MCF 10A (cell line): ENCODE measurements around the gene STK17A. TPM values are rescaled to one million over a fixed set of nuclear protein-coding genes. Genes with fewer than 3 reads are reported as not detected.

Experiments used
- BruUV-seq: library from RNA; stranded (reverse); fragments of 400-500 nt; replicated peaks from 2 replicates; lab custom pipeline; 2021; lab: Mats Ljungman, UMichigan
- CTCF ChIA-PET: fragments of 300-600 bp; sonication (Branson Sonifier 250); formaldehyde crosslinking; extraction: SDS; loops from one replicate; lab custom pipeline; 2021; ENCODE audit warnings: antibody characterized with exemption, inconsistent platforms; lab: Yijun Ruan, JAX
- POLR2A ChIA-PET: fragments of 300-600, 350-650 bp; sonication (Branson Sonifier 250); formaldehyde crosslinking; extraction: SDS; loops from one replicate; lab custom pipeline; 2020; ENCODE audit warnings: antibody characterized with exemption, inconsistent platforms; lab: Yijun Ruan, JAX
- DNase-seq: peaks from one replicate; pipeline ENCODE4 v3.0.0-alpha.2; 2018; ENCODE audit not compliant: unreplicated experiment
- H3K27ac Mint-ChIP-seq: one replicate; pipeline ENCODE4 v1.8.0; 2022; ENCODE audit warnings: mild to moderate bottlenecking, low read depth, mixed read lengths; ENCODE audit not compliant: unreplicated experiment
- H3K27me3 Mint-ChIP-seq: one replicate; pipeline ENCODE4 v1.8.0; 2022; ENCODE audit warnings: mixed read lengths; ENCODE audit not compliant: insufficient read depth, unreplicated experiment
- H3K36me3 Mint-ChIP-seq: one replicate; pipeline ENCODE4 v1.8.0; 2022; ENCODE audit warnings: mild to moderate bottlenecking, moderate library complexity, mixed read lengths; ENCODE audit not compliant: insufficient read depth, unreplicated experiment
- H3K4me1 Mint-ChIP-seq: one replicate; pipeline ENCODE4 v1.8.0; 2022; ENCODE audit warnings: mixed read lengths; ENCODE audit not compliant: insufficient read depth, unreplicated experiment
- H3K4me3 Mint-ChIP-seq: one replicate; pipeline ENCODE4 v1.8.0; 2022; ENCODE audit warnings: mild to moderate bottlenecking, moderate library complexity, mixed read lengths; ENCODE audit not compliant: unreplicated experiment
- H3K9me3 Mint-ChIP-seq: one replicate; pipeline ENCODE4 v1.8.0; 2022; ENCODE audit warnings: mixed read lengths; ENCODE audit not compliant: unreplicated experiment
- intact Hi-C: fragments of 100-400 bp; cut with micrococcal nuclease; formaldehyde crosslinking; loops from 2 replicates; pipeline ENCODE4 v1.14.1; 2022
- total RNA-seq: library from RNA; stranded (reverse); gene quantifications from 2 replicates; pipeline ENCODE4 v1.2.3, GENCODE V29; 2022
- TF ChIP-seq, protein P1 (sequence below): fragments of 200-600 bp; IDR thresholded peaks from one replicate; pipeline ENCODE4 v1.8.0; 2022; ENCODE audit warnings: antibody characterized with exemption, mild to moderate bottlenecking; ENCODE audit not compliant: unreplicated experiment

Gene STK17A
- total RNA-seq, 1 experiment from 2014 or later, result 51.6 TPM

DNA sequence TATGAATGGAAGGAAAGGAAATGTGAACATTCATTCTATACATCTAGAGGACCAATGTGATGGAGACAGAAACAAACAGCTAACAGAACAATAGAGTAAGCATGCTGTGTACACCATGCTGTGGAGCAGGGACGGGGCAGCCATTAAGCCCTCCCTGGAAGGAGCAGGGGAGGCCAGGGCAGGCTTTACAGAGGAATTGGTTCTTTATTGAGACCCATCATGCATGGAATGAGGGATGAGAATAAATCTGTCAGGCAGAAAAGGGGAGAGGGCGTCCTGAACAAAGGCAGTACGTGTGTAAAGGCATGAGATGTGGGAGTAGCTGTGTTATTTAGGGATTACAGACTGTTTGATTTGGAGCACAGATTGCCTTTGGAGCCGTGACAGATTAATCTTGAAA, 35.2 kb downstream of the STK17A start:
- Mint-ChIP-seq H3K27ac (no peak overlapping the region), H3K27me3 (no peaks in the 10 kb centered on the region), H3K36me3 (peaks cover 8% of the 10 kb centered on the region), H3K4me3 (no peak overlapping the region), H3K9me3 (no peaks in the 10 kb centered on the region), H3K4me1 (peaks cover 5% of the 10 kb centered on the region)
- intact Hi-C loops, result no loop called here
- ChIA-PET POLR2A (interaction anchor here (1.1 to 1.6 kb wide), 3 partner anchors 12 to 32 kb away, joined by 3 to 9 read pairs (median 7); no protein-coding TSS in a partner anchor), CTCF (interaction anchor here (0.5 to 2.2 kb wide), 4 partner anchors 11 to 36 kb away, joined by 3 to 7 read pairs (median 4); partner anchors contain the start of gene STK17A)
- no peak for DNase-seq
- TF ChIP-seq, protein P1, sequence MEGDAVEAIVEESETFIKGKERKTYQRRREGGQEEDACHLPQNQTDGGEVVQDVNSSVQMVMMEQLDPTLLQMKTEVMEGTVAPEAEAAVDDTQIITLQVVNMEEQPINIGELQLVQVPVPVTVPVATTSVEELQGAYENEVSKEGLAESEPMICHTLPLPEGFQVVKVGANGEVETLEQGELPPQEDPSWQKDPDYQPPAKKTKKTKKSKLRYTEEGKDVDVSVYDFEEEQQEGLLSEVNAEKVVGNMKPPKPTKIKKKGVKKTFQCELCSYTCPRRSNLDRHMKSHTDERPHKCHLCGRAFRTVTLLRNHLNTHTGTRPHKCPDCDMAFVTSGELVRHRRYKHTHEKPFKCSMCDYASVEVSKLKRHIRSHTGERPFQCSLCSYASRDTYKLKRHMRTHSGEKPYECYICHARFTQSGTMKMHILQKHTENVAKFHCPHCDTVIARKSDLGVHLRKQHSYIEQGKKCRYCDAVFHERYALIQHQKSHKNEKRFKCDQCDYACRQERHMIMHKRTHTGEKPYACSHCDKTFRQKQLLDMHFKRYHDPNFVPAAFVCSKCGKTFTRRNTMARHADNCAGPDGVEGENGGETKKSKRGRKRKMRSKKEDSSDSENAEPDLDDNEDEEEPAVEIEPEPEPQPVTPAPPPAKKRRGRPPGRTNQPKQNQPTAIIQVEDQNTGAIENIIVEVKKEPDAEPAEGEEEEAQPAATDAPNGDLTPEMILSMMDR, result no peak
- BruUV-seq, result no TSS peak

DNA sequence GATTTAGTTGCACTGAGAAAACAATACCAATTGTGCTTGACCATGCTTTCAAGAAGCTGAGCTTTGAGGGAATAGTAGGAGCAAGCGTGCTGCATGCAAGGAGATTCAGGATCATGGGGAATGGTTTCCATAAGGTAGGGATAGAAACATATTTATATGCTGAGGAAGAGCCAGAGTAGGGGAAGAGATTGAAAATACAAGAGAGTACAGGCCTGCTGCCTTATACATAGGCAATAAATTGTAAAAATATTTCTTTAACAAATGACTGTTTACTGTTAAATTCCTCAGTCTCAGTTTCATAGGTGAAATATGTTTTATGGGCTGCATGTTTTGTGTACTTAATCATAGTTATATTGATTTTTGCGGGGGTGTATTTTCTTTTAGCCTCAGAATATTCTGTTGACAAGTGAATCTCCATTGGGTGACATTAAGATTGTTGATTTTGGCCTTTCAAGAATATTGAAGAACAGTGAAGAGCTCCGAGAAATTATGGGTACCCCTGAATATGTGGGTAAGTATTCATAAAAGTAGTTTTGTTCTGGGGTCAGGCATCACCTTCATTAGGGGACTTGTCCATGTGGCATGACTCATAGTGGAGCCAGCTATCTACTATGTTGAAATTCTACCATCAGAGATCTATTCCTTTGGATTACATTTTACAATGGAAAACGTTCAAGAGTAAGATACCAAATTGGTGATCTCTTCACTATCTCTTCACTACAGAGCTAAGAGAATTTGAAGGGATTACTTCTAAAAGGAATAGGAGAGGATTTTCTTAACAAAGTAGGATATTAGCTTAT, 36.5 kb downstream of the STK17A start:
- BruUV-seq, result no TSS peak
- Mint-ChIP-seq H3K36me3 (peaks cover 19% of the 10 kb centered on the region), H3K27ac (no peak overlapping the region), H3K27me3 (no peaks in the 10 kb centered on the region), H3K4me3 (no peak overlapping the region), H3K9me3 (no peaks in the 10 kb centered on the region), H3K4me1 (peaks cover 5% of the 10 kb centered on the region)
- intact Hi-C loops, result no loop called here
- CTCF ChIA-PET, result interaction anchor here (0.6 to 2.2 kb wide), 6 partner anchors 8 to 777 kb away, joined by 3 to 9 read pairs (median 4); partner anchors contain the start of gene STK17A
- DNase-seq, result no peak
- POLR2A ChIA-PET, result interaction anchor here (0.7 to 1.3 kb wide), 2 partner anchors 13 to 81 kb away, joined by 3 read pairs; no protein-coding TSS in a partner anchor
- TF ChIP-seq, protein P1, result no peak

DNA sequence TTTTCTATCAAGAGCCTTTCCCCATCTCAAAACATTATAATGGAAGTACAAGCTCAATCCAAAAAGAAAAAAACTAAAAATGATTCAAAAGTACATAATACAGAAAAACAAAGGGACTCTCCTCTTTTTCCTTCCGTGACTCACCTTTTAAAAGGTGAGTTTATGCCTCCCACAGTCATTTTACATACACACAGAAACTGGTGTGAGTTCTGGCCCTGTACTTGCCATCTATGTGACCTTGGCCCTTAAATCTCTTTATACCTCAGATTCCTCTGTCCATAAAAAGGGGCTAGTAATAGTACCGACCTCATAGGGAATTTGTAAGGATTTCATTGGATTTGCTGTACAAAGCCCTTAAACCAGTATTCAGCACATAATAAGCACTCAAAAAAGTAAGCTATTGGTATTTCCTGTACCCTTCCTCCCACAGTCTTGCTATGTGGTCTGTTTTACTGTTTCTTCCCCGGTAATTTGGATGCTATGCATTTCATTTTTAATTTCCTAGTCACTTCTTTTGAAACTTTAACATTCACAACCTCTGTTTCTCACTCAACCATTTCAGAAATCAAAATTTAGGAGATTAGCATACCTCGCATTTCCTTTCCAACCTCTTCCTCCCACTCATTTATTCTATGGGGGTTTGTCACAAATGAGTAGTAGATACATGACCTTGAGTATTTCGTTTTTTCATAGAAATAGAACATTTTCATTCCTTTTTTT, 39.0 kb downstream of the STK17A start:
- Mint-ChIP-seq H3K27me3 (no peaks in the 10 kb centered on the region), H3K9me3 (no peaks in the 10 kb centered on the region), H3K27ac (peak overlapping the region; percentile 68), H3K4me1 (peaks cover 19% of the 10 kb centered on the region), H3K4me3 (no peak overlapping the region), H3K36me3 (peaks cover 43% of the 10 kb centered on the region)
- intact Hi-C loops, result no loop called here
- BruUV-seq, result no TSS peak
- TF ChIP-seq, protein P1, result no peak
- DNase-seq, result no peak
- ChIA-PET POLR2A (interaction anchor here (0.6 to 3.1 kb wide), 7 partner anchors 16 to 78 kb away, joined by 3 to 11 read pairs (median 3); partner anchors contain the start of gene STK17A), CTCF (interaction anchor here (0.6 to 1.2 kb wide), 4 partner anchors 18 to 79 kb away, joined by 3 to 9 read pairs (median 3); partner anchors contain the start of gene STK17A)

DNA sequence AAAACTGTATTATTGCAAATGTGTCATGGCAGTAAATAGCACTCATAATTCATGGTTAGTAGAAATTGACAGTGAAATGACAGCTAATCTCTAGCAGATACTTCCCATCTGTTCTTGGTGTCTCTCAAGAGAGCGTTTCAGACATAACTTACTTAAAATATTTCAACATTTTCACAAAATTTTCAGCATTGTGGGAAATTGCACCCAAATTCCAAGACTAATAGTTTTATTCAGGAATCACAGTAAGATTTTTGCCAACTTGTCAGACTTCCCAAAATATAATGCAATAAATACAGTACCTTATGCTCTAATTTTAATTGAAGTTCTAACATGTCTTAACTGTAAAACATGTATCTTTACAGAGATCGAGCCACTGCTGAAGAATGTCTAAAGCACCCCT, 41.2 kb downstream of the STK17A start:
- H3K36me3 Mint-ChIP-seq, result peaks cover 66% of the 10 kb centered on the region
- no peak overlapping the region for H3K4me3 Mint-ChIP-seq
- CTCF ChIA-PET, result no interaction called here
- intact Hi-C loops, result no loop called here
- H3K27ac Mint-ChIP-seq, result peak overlapping the region; percentile 15
- peaks cover 19% of the 10 kb centered on the region for H3K4me1 Mint-ChIP-seq
- no peaks in the 10 kb centered on the region for H3K27me3 Mint-ChIP-seq
- TF ChIP-seq, protein P1, result no peak
- no peak for DNase-seq
- POLR2A ChIA-PET, result interaction anchor here (0.6 kb wide), 1 partner anchor 46 kb away, joined by 4 read pairs; no protein-coding TSS in a partner anchor
- H3K9me3 Mint-ChIP-seq, result no peaks in the 10 kb centered on the region
- no TSS peak for BruUV-seq
